T-helper 2 cell treated with Interferon-gamma antibody and Interleukin-4, amounts not matched to agents 100 ng/mL and 5 ng/mL, for 36 hours (primary cell): Measurements from ENCODE around the gene CLEC10A. TPM values are rescaled to one million over a fixed set of nuclear protein-coding genes. Genes with fewer than 3 reads are reported as not detected.

ENCODE experiments used
- intact Hi-C: fragments of 100-400 bp; cut with micrococcal nuclease; formaldehyde crosslinking; loops from one replicate; pipeline ENCODE4 v1.15.1; 2023
- total RNA-seq: library from RNA; stranded (reverse); gene quantifications from 2 replicates; pipeline ENCODE4 v1.2.3, GENCODE V29; 2022

CLEC10A gene
- total RNA-seq, 1 donor from 2014 or later = not detected

DNA sequence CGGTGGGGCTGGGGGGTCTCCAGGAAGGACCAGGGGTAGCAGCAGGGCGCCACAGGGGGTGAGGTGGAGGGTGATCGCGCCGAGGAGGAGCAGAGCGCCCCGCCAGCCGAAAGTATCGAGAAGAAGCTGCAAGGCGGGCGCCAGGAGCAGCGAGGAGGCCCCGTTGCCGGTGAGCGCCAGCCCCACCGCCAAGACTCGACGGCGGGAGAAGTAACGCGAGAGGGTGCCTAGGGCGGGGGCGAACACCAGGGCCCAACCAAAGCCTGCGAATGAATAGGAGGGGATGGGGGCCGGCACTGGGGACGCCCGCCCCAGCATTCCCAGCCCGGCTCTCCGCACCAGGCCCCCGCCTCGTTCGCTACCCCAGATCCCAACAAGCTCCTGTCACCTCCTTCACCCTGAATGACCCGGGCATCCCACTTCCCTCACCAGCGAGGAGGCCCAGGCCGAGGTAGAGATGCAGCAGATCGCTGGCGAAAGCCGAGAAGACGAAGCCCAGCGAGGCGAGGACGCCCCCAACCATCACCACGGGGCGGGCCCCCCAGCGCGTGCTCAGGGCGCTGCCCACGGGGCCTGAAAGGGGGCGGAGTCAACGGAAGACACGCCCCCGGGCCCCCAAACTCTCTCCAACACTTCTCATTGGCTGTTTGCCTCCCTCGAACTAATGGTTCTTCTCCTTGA, 37.4 kb downstream of the CLEC10A start:
- intact Hi-C loops = no loop called here

DNA sequence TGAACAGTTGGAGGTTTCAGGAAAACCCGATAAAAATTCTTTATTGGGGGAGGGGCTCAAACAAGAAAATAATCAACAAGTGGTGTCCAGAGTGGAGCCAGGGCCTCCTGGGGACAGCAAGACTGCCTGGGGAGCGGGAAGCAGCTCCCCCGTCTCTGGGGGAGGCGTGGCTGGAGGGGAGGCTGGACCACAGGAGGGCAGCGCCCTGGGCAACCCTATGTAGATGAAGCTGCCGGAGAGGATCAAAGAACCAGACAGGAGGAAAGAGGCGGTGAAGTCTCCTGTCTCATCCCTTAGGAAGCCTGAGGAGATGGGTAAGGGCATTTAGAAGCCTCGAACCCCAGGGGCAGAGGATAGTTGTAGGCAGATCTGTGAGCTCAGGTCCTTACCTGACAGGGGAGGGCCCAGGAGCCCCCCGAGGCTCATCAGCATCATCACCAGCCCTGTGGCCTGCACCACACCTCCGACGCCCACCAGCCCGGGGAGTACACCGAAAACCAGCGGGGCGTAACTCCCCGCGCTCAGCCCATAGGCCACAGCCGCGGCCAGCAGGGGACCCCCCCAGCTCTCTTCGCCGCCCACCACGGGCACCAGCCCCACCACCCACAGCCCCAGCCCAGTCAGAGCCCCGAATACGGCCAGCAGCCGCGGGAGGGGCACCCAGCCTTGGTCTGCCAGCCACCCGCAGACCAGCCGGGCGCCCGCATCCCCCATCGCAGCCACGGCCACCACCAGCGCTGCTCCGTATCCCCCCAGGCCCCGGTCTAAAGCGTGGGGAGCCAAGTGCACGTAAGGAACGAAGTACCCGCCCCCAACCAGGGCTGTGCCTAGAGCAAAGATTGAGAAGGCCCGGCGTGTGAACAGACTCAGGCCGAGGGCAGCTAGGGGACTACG, 38.2 kb downstream of the CLEC10A start:
- intact Hi-C loops = no loop called here

DNA sequence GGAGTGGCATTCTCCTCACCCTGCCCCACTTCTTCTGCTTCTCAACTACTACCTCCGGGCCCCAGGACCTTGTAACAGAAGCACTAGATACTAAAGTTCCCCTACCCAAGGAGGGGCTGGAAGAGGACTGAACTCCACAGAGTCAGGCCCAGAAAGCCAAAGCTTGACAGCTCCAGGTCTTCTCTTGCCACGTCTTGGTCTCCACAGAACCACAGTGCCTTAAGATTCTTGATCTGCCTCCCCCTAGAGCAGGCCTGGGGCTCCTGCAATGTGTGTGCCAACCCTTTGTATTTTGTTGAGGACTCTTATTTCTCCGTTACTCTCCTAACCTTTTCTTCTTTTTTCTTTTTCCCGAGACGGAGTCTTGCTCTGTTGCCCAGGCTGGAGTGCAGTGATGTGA, 40.2 kb downstream of the CLEC10A start:
- intact Hi-C loops = loop anchor here (5.0 kb wide), 1 partner anchor 172 kb away; no protein-coding TSS in a partner anchor

DNA sequence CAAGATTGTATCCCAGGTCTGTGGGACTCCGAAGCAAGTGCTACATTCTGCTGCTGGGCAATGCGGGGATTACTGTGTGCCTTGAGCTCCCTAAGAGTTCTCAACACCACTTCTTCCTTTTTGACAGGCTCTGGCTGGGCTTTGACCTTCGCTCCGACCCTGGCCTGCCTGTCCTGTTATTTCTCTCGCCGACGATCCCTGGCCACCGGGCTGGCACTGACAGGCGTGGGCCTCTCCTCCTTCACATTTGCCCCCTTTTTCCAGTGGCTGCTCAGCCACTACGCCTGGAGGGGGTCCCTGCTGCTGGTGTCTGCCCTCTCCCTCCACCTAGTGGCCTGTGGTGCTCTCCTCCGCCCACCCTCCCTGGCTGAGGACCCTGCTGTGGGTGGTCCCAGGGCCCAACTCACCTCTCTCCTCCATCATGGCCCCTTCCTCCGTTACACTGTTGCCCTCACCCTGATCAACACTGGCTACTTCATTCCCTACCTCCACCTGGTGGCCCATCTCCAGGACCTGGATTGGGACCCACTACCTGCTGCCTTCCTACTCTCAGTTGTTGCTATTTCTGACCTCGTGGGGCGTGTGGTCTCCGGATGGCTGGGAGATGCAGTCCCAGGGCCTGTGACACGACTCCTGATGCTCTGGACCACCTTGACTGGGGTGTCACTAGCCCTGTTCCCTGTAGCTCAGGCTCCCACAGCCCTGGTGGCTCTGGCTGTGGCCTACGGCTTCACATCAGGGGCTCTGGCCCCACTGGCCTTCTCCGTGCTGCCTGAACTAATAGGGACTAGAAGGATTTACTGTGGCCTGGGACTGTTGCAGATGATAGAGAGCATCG, 41.8 kb downstream of the CLEC10A start:
- intact Hi-C loops = loop anchor here (5.0 kb wide), 1 partner anchor 174 kb away; no protein-coding TSS in a partner anchor

DNA sequence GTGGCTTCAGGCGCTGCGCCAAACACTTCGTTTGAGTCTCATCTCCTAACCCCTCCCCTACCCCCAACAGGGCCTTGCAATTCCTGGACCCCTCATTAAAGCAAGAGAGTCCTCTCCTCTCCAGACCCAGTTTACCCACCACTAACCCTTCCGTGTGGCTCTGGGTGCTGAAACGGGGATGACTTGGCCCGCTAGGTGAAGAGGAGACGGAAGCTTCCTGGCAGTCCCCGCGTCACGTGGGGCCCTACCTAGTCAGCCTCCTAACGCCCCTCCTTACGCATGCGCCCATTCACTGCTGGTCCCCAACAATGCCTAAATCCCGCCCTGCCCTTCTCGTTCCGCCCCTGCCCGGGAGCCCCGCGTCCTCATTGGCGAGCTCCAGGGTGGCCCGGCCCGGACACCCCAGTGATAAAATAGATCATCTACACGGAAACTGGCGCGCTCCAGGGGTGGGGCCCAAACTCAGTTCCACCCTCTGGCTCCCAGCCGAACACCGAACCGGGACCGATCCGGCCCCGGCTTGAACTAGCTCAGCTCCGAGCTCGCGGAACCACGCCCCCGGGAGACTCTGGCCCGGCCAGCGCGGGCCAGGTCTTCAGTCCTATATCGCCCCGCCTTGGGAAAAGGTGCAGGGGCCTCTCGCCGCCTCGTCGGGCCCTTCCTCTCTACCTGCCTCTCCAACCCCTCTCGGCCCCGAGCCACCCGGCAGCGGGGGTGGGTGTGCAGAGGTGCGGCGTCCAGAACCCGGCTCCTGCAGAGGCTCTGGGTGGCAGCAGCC, 44.3 kb downstream of the CLEC10A start, which contains the start of gene SLC16A13:
Gene SLC16A13 (plus strand): TSS at position 425 of the 778 bp plus-strand sequence. CDS start 368 bp downstream, outside the sequence.
- intact Hi-C loops = loop anchor here (1.0 to 5.0 kb wide), 3 partner anchors 12 to 177 kb away; partner anchors contain the start of gene BCL6B

DNA sequence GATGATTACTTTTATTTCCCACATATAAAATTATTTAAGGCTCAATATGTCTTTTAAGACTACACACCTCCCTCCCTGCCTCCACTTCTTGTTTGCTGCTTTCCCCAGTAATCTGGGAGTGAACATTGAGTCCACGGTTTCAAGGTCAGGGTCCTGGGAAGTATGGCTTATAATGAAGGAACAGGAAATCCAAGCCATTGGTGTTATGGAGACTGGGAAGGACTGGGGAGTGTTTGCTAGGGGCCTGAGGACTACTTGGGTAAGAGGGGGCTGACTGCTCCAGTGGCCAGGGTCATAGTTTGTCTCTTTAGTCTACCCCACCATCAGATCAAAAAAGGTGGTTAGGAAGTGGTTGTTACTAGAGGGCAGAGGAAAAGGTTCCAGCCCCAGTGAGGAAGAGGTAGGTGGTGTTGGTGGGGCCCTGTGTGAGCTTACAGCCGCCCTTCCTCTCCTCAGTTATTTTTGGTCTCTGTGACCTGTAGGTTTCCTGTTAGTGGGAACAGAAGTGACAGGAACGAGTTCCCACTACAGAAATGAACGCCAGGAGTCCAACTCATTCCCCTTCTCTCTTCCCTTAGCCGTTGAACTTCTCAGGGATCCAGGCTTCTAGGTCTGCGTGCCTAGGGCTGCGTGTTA, 45.0 kb downstream of the CLEC10A start:
- intact Hi-C loops = loop anchor here (1.0 to 5.0 kb wide), 3 partner anchors 12 to 177 kb away; partner anchors contain the start of gene BCL6B

DNA sequence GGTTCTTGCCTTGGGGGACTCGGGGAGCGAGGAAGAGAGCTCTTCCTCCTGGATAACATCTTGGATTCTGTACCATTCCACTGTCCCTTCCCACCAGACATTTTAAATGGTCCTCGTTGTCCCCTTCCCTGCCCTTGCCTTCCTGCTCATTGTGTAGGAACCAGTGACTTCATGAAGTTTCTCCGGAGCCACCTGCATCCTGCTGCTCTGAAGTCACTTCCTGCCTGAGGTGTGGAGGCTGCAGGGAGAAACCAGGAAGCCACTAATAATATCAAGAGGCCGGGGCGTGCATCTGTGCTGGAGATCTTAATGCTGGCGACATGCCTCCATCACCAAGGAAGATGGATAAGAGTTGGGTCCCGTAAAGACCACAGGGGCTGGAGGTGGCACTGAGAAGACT, 50.4 kb downstream of the CLEC10A start:
- intact Hi-C loops = no loop called here

DNA sequence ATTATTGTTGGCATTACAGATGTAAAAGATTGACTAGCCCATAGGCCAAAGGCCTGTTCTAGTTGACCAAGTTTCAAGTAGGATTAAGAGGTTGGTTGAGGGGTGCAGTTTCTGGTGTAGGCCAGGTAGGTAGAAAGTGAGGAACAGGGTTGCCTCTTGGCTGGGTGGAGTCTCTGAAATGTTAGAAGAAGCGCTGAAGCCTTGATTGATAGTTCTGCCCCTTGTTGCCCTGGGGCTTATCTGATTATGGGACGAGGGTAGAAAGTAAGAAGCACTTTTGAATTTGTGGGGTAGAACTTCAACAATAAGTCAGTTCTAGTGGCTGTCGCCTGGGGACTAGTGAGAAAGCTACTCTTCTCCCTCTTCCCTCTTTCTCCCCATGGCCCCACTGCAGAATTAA, 51.0 kb downstream of the CLEC10A start:
- intact Hi-C loops = no loop called here

DNA sequence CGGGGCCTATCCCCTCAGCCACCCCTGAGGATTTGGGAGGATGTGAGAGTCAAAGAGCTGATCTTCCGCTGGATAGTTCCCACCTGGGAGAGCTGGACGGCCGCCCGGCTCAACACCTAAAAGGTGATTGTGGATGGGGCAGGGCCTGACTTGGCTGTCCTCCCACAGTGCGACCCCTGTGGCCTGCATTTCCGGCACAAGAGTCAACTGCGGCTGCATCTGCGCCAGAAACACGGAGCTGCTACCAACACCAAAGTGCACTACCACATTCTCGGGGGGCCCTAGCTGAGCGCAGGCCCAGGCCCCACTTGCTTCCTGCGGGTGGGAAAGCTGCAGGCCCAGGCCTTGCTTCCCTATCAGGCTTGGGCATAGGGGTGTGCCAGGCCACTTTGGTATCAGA, 52.7 kb downstream of the CLEC10A start:
- intact Hi-C loops = no loop called here

DNA sequence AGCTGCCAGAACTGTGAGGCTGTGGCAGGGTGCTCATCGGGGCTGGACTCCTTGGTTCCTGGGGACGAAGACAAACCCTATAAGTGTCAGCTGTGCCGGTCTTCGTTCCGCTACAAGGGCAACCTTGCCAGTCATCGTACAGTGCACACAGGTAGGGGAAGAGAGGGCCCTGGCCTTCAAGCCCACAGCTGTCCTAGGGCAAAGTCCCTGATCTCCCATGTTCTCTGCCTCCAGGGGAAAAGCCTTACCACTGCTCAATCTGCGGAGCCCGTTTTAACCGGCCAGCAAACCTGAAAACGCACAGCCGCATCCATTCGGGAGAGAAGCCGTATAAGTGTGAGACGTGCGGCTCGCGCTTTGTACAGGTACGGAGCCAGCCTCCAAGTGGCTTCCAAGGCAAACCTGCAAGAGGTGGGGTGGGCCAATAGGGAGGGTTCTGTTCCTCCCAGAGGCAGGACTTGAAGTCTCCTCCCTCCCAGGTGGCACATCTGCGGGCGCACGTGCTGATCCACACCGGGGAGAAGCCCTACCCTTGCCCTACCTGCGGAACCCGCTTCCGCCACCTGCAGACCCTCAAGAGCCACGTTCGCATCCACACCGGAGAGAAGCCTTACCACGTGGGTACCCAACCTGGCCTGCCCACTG, 53.5 kb downstream of the CLEC10A start:
- intact Hi-C loops = no loop called here

DNA sequence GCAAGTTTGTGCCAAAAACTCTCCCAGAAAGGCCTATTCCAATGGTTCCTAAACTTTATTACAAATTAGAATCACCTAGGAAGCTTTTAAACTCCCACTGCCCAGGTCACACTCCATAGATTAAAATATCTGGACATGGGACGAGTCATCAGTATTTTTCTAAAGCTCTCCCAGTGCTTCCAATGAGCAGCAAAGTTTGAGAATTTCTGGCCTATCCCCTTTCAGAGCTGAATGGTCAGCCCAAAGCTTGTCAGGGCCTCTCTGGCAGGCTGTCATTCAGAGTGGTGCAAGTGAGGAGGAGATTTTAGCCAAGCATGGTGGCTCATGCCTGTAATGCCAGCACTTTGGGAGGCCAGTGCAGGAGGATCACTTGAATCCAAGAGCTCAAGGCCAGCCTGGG, 54.8 kb downstream of the CLEC10A start:
- intact Hi-C loops = no loop called here

Other genes with a start within 250 kb of the CLEC10A start
- not detected in 2 replicates for gene TEKT1, start 248.5 kb downstream of the CLEC10A start, total RNA-seq
- gene ALOX12, start 84.2 kb downstream of the CLEC10A start, total RNA-seq = not detected in 2 replicates
- 138 and 139 TPM in 2 replicates for gene RNASEK, start 67.6 kb downstream of the CLEC10A start, total RNA-seq
- gene BCL6B, start 57.2 kb downstream of the CLEC10A start, total RNA-seq = 0.36 and 0.39 TPM in 2 replicates
- gene SLC16A13, start 44.2 kb downstream of the CLEC10A start, total RNA-seq = 19.5 and 19.9 TPM in 2 replicates
- gene SLC16A11, start 36.2 kb downstream of the CLEC10A start, total RNA-seq = 0.09 TPM in 2 replicates
- not detected in 2 replicates for gene ASGR2, start 34.6 kb upstream of the CLEC10A start, total RNA-seq
- 0.91 and 1.8 TPM in 2 replicates for gene ASGR1, start 99.1 kb upstream of the CLEC10A start, total RNA-seq
- 9.1 and 9.6 TPM in 2 replicates for gene DLG4, start 139.6 kb upstream of the CLEC10A start, total RNA-seq
- 340 and 346 TPM in 2 replicates for gene ACADVL, start 139.7 kb upstream of the CLEC10A start, total RNA-seq
- 46.4 and 51.1 TPM in 2 replicates for gene DVL2, start 154.3 kb upstream of the CLEC10A start, total RNA-seq
- 53.4 and 55.1 TPM in 2 replicates for gene PHF23, start 159.2 kb upstream of the CLEC10A start, total RNA-seq
- 223 and 242 TPM in 2 replicates for gene GABARAP, start 162.2 kb upstream of the CLEC10A start, total RNA-seq
- gene CTDNEP1, start 171.5 kb upstream of the CLEC10A start, total RNA-seq = 170 and 179 TPM in 2 replicates
- gene ELP5, start 172.0 kb upstream of the CLEC10A start, total RNA-seq = 56.5 and 57.8 TPM in 2 replicates
- 0.32 and 0.39 TPM in 2 replicates for gene CLDN7, start 182.2 kb upstream of the CLEC10A start, total RNA-seq
- 0.07 TPM in 1 of 2 replicates, not detected in the other for gene SLC2A4, start 201.5 kb upstream of the CLEC10A start, total RNA-seq
- gene YBX2, start 214.4 kb upstream of the CLEC10A start, total RNA-seq = 1.3 and 1.4 TPM in 2 replicates
- 709 TPM in 2 replicates for gene EIF5A, start 227.4 kb upstream of the CLEC10A start, total RNA-seq
- 78.5 and 83.2 TPM in 2 replicates for gene GPS2, start 235.1 kb upstream of the CLEC10A start, total RNA-seq
- gene NEURL4, start 249.1 kb upstream of the CLEC10A start, total RNA-seq = 38.5 and 44.1 TPM in 2 replicates